ENCODE results near the gene FFAR1.

The FFAR1 gene

DNA sequence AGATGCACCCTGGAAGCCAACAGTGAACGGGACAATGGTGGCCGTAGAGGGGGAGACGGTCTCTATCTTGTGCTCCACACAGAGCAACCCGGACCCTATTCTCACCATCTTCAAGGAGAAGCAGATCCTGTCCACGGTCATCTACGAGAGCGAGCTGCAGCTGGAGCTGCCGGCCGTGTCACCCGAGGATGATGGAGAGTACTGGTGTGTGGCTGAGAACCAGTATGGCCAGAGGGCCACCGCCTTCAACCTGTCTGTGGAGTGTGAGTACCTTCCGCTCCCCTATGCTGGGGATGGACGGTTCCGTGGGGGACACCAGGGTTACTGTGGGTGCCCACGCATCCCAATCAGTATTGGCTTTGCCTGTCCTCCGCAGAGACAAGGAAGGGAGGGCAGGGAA is 45.3 kb upstream of the FFAR1 start:
- H3K4me3 ChIP-seq (ENCODE audit: low read length) = no peak overlapping the region
- DNase-seq (ENCODE audit: low read depth) = no peak
- no peak for TF ChIP-seq CTCF (IDR thresholded peaks at IDR 0.05; ENCODE audit: insufficient read depth, low read depth, low read length, missing control alignments)

DNA sequence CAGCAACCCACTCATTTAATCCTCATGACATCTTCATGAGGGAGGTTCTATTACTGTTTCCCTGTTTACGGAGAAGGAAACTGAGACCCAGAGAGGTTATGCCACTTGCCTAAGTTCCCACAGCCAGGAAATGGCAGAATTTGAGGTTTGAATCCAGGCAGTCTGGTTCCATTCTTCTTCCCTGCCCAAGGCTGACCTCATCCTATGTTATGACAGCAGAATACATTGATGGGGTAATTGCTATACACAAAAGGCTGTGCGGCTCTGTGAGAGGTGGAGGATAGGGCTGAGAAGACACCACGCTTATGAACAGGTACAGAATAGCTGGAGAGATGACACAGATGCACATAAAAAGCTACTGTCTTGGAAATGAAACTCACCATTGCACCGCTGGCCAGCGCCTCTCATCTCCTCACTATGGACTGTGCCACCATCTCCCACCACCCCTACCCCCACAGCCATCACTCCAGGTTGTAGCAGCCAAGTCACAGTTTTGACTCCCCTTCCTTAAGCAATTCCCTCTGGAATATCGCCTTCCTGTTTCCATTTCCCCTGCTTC is 44.3 kb upstream of the FFAR1 start:
- no peak overlapping the region for H3K4me3 ChIP-seq (ENCODE audit: low read length)
- no peak for DNase-seq (ENCODE audit: low read depth)
- no peak for TF ChIP-seq CTCF (IDR thresholded peaks at IDR 0.05; ENCODE audit: insufficient read depth, low read depth, low read length, missing control alignments)

DNA sequence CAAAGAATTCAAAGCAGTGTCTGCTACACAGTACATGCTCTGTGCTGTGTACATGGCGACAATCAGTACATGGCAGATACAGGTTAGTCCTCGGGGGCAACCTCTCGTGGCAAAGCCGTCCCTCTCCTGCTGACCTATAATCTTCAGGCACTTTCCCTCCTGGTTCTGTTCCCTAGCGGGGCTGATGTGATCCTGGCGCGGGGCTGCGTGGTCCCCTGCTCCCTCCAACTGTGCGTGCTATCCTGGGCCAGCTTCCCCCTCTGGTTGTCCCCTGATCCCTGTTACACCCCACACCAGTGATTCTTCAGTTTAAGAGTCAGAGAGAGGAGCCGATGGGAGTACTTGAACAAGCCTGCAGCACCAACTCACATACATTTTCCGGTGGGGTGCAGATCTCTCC is 43.7 kb upstream of the FFAR1 start:
- TF ChIP-seq CTCF (IDR thresholded peaks at IDR 0.05; ENCODE audit: insufficient read depth, low read depth, low read length, missing control alignments) = no peak
- no peak for DNase-seq (ENCODE audit: low read depth)
- no peak overlapping the region for H3K4me3 ChIP-seq (ENCODE audit: low read length)

DNA sequence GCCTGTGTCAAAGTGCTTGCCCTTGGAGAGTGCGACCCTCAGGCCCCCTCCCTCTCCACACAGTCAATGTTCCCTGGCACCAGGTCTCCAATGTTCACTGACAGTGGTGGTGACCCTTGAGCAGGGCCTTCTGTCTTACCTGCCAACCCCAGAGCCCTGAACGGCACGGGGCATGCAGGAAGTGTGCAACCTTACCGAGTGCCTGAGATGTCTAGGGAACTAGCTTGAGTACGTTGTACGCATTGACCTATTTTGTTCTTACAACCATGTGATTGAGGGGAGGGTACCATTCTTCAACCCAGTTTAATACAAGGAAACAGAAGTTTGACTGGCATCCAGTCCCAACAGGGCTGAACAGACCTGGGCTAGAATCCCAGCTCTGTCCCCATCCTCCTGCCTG is 42.5 kb upstream of the FFAR1 start:
- H3K4me3 ChIP-seq (ENCODE audit: low read length) = no peak overlapping the region
- no peak for TF ChIP-seq CTCF (IDR thresholded peaks at IDR 0.05; ENCODE audit: insufficient read depth, low read depth, low read length, missing control alignments)
- DNase-seq (ENCODE audit: low read depth) = no peak

GRCh38 chr19:35306473-35307246 is 41.0 kb upstream of the FFAR1 start:
- TF ChIP-seq CTCF (IDR thresholded peaks at IDR 0.05; ENCODE audit: insufficient read depth, low read depth, low read length, missing control alignments) = no peak
- DNase-seq (ENCODE audit: low read depth) = peak; percentile 18
- H3K4me3 ChIP-seq (ENCODE audit: low read length) = no peak overlapping the region

DNA sequence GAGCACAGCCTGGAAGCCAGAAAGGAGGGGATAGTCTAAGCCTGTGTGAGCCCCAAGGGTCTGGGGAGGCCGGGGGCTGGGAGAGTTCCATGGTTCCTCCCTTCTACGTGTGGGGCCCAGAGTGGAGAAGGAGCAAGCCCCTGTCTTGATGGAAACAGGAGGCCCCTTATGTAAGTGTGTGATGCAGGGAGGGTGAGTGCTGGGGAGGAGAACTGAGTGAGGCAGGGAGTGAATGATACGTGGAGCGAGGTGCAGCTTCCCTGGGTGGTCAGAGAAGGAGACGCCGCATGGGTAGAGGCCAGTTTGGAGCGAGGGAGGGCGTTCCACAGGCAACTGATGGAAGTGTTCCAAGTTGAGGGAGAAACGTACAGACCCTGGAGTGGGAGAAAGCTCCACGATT is 39.8 kb upstream of the FFAR1 start:
- H3K4me3 ChIP-seq (ENCODE audit: low read length) = no peak overlapping the region
- TF ChIP-seq CTCF (IDR thresholded peaks at IDR 0.05; ENCODE audit: insufficient read depth, low read depth, low read length, missing control alignments) = no peak
- DNase-seq (ENCODE audit: low read depth) = no peak

GRCh38 chr19:35308910-35309309 is 38.8 kb upstream of the FFAR1 start:
- TF ChIP-seq CTCF (IDR thresholded peaks at IDR 0.05; ENCODE audit: insufficient read depth, low read depth, low read length, missing control alignments) = no peak
- DNase-seq (ENCODE audit: low read depth) = no peak
- no peak overlapping the region for H3K4me3 ChIP-seq (ENCODE audit: low read length)
